IPS-NIHi7 (cell line): ENCODE measurements around the gene ITSN1.
A peak's percentile ranks its signal among the peaks of the same experiment; 100 is the strongest.

ENCODE experiments used
- DNase-seq: peaks from one replicate; pipeline ENCODE4 v3.0.0; 2012; ENCODE audit warnings: mixed read lengths; ENCODE audit errors: extremely low spot score

The ITSN1 gene

DNA sequence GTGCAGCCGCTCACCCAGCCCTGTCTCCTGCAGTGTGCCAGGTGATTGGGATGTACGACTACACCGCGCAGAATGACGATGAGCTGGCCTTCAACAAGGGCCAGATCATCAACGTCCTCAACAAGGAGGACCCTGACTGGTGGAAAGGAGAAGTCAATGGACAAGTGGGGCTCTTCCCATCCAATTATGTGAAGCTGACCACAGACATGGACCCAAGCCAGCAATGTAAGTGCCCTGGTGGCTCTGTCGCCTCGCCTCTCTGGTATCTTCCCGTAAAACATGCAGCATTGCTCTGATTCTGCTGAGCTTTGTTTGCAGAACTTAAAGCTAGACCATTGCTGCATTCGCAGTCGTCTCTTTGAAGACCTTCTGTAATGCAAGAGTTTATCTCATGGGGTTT, 194.1 kb downstream of the ITSN1 start:
- no peak for DNase-seq

DNA sequence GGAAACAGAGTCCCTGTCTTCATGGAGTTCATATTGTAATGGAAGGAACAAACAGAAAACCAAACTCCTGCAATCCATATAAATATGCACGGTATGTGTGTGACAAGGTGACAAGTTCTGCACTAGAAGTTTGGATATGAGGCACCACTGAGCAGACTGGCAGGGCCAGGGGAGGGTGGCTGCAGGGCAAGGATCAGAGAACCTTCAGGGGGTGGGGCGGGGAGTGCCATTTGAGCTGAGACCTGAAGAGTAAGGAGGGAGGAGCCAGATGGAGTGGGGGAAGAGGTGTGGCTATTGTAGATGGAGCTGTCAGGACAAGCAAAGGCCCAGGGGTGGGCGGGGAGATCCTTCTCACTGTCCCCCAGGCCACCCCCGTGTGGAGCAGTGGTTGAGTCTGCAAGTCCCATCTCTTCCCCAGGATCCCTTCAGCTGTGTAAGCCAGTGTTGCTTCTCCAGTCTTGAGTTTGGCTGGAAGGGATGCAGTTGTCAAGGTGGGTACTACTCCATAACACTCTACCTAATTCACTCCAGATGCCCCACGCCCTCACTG, 196.9 kb downstream of the ITSN1 start:
- DNase-seq: peak; percentile 63

DNA sequence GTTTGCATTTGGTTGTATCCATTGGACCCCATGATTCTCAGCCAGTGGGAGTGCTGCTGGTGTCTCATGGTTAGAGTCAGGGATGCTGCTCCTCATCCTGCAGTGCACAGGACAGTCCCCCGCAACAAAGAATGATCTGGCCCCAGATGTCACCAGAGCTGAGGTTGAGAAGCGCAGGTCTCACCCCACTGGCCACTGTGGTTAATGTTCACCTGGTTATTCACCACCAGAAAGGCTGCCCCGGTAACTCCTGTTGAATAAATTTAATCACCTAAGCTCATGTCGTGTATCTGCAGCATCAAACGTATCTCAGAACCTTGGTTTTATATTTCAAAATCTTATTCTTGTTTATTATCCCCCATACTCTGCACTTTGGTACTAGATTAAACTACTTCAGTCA, 197.5 kb downstream of the ITSN1 start:
- DNase-seq: no peak

DNA sequence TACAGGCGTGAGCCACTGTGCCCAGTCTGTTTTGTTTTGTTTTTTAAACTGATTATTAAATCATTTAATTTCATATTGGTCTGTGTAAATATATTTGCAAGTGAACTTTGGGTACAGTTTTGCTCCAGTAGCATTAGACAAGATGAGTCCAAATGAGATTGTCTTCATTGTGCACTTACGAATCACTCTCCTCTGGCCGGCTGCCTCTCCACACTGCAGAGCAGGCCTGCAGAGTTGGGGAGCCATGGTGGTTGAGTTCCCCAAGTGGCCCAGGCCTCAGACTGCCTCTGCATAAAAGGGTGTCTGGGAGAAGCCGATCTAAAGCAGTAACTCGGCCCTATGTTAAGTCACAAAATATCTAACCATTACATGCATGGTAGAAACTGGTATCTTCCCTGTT, 198.5 kb downstream of the ITSN1 start:
- DNase-seq: no peak

DNA sequence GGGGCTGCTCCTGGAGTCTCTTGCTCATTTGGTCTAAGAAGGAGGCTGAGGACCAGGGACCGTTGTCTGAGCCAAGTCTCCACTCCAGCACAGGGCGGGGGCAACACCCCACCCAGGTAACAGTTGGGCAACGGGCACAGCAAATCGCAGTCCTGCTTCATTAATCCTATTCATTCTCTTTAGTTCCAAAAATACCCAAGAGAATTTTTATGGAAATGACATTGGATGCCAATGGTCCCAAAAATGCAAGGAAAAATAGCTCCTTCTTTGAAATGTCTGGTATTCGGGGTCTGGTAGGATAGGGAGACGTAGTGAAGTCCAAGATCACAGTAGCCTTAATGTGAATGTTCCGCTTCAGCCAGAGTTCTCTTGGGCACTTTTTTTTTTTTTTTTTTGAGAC, 199.3 kb downstream of the ITSN1 start:
- DNase-seq: no peak

DNA sequence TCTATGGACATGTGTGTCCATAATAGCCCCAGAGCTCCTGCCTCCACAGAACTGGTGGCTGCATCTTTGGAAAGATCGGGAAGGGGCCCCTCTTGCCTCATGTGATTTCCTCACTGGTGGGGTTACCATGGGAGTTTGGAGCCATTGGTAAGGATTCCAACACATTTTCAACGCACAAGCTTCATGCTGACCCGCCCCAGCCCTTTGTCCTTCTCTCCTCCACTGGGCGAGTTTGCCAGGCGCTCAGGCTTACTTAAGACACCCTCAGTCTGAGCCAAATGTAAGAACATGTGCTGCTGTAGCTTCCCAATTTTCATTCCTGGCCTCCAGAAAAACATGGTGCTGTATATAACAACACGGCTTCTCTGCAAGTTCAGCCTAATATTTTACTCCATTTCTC, 200.9 kb downstream of the ITSN1 start:
- no peak for DNase-seq

DNA sequence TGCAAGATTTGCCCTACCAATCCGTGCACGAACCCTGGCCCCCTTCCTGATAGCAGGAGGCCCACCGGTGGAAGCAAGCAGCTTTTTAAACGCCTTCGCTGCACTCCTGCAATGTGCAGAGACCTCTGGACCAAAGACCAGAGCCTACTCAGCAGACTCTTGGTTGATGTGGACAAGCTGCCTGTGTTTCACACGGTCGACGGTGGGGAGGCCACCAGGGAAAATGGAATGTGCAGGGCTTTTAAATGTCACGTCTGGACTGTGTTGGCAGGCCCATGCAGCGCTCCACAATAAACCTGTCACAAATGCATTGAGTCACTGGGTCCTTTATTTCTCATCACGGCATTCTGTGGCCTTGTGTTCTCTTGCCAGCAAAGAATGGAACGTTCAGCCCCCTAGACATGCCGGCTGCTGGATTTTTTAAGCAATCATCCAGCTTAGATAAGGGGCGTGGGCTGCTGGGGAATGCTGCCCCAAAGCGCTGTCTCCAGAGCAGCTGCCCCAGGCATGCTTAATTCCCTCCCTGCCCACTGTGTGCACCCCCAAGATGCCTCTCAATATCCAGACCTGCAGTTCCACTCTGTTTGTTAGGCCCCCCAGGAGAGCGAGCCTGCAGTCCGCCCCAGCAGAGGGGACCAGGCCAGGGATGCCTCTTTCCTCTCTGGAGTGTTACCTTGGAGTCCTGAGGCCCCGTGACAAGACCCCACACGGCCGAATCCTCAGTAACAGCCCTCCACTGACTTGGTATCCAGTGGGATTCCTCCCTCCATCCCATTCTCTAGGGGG, 202.0 kb downstream of the ITSN1 start:
- DNase-seq: no peak

DNA sequence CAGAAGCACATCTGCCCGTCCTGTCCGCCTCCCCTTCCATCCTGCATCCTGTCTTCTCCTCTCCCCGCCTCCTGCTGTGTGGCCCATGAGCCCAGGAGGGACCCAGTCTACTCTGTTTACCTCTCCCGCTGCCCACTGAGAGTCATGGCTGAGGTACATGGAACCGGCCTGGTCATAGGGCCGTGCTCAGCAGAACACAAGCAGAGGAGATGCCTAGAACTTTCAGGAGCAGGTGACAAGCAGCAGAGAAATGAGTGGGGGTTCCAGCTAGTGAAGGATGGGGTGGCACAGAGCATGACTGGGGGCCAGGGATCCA, 202.5 kb downstream of the ITSN1 start:
- no peak for DNase-seq

DNA sequence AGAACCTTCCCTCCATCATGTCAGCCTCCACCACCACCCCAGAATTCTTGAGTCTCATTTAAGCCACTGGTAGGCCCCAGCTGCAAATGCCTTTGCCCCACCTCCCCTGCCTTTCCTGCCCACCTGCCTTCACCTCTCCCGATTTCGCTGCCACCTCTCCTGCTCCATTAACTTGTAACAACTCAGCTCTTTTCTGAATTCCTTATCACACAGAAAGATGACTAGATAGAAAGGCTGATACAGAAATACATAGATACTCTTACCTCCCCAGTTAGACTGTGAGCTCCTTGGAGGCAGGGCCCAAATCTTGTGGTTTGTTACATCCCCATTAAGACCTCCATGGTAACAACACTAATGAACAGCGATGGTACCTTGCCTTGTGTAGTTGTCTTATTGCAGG, 203.8 kb downstream of the ITSN1 start:
- no peak for DNase-seq

DNA sequence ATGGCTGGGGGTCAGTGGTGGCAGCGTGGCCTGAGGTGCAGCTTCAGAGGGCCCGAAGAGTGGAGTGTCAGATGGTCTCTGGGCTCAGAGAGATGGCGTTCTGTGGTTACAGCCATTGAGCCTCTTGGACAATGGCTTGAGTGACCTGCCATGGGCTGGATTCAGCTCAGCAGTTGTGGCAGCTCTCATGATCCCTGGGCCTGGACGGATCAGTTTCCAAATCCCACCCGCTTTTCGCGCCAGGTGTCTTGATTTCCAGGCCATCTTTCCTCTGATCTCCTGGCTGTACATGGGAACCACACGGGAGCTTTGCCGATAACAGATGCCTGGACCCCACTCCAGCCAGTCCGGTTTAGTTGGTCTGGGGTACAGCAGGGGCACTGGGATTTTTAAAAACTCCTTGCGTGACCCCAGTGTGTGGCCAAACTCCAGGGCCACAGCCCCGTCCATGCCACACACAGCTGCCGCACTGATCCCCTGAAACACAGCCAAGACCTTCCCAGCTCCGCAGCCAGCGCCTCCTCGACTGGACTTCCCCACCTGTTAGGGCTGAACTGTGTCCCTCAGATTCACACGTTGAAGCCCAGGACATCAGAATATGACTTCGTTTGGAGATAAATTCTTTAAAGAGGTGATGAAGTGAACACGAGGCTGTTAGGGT, 205.4 kb downstream of the ITSN1 start:
- DNase-seq: no peak

DNA sequence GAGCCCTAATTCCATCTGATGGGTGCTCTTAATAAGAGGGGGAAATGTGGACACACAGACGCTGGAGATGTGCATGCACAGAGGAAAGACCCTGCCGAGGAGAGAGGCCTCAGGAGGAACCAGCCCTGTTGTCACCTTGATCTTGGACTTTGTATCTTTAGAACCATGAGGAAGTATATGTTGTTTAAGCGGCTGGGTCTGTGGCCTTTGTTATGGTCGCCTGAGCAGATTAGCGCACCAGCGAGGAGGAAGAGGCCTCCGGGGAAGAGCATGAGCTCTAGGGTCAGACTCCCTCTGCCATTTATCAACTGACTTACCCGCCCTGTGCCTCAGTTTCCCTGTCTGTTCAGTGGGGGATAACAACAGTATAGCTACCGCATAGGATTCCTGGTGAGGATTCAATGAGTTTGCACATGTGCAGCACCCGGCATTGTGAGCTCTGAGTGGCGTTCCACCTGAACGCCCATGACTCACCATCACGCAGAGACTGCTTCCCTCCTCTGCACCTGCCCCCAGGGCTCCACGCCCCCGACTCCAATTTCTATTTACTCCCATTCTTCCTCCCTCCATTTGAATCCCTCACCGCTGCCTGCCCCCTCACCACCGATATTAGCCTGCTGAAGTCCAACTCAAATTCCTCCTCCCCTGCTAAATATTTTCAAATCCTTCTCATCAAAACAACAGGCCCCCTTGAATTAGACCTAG, 206.1 kb downstream of the ITSN1 start:
- no peak for DNase-seq

DNA sequence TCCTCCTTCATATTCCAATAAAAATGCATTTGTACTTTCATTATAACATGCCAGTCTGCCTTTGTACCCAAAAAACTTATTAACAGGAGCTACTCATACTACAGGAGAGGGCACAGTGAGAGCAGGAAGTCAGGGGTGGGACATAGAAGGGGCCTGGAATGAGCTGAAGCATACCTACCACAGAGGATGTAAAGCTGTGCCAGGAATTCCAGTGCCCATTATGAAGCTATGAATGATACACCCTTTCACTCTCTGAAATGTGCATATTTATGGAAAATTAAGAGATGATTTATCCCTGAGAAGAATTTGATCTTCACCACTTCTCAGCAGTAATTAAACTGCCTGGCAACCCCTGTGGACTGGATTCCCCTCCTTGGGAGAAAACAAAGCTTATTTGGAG, 207.5 kb downstream of the ITSN1 start:
- DNase-seq: no peak

DNA sequence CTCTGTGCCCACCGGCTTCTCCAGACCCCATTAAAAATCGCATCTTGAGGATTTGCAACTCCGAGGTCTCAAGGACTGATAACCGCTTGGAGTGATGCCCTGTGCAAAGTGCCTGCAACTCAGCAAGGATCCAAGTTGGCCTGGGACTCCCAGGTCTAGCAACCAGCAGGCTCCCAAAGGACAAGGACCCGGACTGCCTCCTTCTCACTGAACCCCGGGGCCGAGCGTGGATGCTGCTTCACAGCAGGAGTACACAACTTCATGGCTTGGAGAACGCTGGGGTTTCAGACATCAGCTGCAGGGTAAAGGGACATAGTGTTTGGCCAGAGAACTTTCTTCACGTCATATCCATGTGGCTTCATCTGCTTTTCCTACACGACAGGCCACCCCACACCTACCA, 208.1 kb downstream of the ITSN1 start:
- DNase-seq: no peak

DNA sequence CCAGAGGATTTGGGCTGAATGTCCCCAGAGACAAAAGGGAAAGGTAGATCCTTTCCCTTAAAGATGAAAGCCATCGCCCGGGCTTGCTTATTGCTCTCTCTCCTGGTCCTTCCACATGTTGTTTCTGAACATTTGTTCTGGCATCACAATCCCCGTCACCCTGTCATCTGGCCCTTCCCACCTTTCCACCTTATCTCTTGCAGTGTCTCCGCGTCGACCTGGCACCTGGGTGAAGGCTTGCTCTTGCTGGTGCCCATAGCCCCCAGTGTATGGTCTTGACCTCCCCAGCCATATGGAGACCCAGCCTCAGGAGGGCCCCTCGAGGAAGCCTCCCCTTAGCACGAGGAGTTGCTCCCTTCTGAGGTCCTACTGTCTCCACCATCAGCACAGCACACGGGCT, 208.7 kb downstream of the ITSN1 start:
- DNase-seq: no peak

DNA sequence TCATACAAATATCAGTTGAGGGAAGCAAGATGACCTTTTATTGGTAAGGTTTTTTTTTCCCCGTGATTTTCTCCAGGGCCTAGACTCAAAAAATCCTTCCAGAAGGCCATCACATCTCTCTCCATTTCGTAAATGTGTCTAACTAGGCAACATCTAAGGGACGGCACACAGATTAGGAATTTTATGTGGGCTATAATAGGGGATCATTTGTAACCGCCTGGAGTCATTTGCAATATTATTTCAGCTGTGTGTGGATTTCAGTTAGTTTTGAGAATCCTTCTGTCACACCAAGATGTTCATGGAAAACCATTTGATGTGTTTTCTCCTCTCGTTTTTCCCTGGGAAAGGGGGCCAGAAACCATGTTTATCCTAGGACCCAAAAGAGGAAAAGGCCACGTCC, 210.2 kb downstream of the ITSN1 start:
- no peak for DNase-seq

DNA sequence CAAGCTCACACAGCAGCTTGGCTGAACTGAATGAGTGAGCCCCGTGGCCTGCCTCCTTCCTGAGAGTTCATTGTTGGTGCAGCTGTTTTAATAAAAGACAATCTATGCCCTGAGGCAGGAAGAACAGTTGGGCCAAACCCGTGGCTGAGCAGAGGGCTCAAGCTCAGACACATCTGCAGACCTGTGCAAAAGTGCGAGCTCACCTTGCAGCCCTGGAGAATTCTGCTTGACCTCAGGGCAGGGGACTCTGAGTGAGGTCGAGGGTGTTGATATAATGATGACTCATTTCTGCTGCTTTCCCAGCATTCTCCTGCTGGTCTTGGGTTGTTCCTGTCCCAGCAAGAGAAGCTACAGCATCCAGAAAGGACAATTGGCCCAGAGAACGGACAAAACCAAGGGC, 212.3 kb downstream of the ITSN1 start:
- no peak for DNase-seq

DNA sequence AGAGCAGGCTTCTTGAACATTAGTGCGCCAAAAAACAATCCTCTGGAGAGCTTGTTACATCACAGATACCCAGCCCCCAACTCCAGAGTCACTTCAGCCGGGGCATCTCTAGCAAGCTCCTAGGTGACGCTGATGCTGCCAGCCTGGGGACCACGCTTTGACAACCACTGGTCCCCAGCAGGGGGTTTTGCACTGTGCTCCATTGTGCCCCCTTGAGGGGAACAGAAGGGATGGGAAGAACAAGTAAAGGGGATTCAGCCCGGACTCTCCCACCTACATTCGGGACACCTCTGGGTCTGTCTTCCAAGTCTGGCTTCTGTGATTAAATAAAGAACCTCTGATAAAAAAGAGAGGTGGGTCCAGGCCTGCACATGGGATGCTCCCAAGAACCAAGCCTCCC, 212.9 kb downstream of the ITSN1 start:
- DNase-seq: no peak

DNA sequence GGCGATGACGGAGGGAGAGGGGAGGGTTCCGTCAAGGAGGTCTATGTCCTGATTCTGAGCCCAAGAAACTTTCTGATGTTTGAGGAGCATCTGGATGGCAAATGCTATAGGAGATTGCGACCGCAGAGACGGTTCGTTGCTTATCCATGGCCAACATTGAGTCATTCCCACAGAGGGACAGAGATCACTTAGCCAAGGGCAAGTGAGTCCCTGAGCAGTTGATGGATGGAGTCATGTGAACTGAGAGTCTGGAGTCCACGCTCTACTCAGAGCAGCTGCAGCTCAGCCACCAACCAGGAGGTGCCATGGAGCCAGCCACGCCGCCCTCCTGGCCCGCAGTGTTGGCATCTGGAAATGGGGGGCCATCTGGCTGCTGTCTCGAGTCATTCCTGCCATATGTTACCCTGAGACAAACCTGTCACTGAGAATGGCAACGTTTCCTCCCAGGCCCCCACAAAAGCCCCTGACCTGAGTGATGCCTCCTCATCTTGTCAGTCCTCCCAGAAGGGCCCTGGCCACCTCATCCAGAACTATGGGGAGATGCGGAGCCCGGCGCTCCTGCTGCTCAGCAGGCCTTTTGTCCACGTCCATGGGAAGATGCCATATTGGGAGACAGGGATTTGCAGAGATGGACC, 214.7 kb downstream of the ITSN1 start:
- no peak for DNase-seq

DNA sequence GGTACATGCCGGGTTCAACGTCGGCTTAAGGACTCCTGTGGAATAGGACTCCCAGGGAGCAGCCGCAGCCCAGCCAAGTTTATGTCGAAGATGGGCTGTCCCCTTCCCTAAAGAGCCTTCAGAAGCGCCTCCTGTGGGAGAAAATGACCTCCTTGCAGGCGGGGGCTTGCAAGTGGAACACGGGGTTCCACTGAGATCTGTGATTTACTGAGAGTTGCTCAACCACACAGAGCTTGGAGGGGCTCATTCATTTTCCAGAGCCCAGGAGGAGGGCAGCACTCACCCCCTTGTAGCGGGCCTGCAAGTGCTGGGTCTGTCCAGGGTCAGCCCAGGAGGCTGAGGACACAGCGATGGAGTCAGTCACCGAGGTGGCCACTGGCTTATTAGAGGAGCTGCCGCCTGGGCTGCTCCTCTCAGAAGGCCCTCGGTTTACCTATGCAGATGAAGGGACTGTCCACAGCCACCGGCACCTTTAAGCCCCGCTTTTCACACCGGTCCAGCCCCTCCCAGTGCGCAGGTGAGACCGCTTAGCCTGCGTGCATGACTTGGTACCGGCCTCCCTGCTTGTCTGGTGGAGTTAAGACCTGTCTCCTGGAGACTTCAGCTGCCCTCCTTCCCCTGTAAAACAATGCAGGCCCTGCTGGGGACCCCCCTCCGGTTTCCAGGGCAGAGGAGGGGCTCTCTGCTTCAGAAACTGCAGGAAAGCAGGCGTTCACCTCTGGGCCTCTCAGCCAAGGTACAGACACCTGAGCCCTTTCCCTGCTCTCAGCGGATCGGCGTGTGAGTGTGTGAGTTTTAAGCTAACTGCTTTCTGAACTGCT, 215.8 kb downstream of the ITSN1 start:
- peak; percentile 73 for DNase-seq

DNA sequence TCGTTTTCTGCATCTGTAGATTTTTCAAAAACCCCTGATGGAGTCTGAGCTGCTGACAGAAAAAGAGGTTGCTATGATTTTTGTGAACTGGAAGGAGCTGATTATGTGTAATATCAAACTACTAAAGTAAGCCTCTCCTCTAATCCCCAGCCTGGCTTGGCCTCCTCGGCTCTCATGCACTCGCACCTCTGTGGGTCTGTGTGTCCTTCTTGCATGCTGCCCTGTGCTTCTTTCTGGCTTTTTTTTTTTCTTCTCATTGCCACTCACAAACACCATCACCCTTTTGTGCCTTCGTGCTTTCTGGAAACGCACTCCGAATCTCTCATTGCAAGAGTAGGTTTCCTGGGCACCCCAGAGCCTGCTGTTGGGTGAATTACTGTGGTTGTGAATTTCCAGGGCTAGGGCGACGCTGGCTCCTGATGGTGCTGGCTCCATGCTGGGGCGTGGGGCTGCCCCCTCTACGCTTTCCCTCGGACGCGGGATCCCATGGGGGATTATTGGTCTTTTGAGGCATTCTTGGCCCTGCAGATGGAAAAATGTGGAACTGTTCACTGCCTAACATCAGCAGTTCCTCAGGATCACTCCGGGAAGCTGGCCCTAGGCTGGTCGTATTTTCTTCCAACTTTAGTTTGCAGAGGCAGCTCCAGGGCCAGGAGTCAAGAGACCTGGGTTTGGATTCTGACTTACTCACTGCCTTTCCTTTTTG, 216.5 kb downstream of the ITSN1 start:
- no peak for DNase-seq
